Adipose tissue (tissue), 3 donors: ENCODE measurements around the gene USP8. TPM values are rescaled to one million over a fixed set of nuclear protein-coding genes. Genes with fewer than 3 reads are reported as not detected.

Source experiments
- H3K27ac ChIP-seq: one replicate; pipeline ENCODE4 v1.5.1; 2013; ENCODE audit warnings: low read depth, low read length
- WGBS, 3 donors: extraction: QIAGEN DNeasy Blood & Tissue Kit; methylation state at CpG; one replicate each; pipeline ENCODE4 v1.1.7; 2013; 5-methylcytosine and 5-hydroxymethylcytosine counted together
- polyA plus RNA-seq, 3 donors: library from polyadenylated mRNA; stranded (reverse); fragments of 200-250 nt; gene quantifications; one replicate each; pipeline ENCODE4 v1.2.3, GENCODE V29; 2013
- donor health status: healthy with polysubstance abuse.
- donor health status: Bipolar disorder and iron deficiency.
- donor health status: healthy.

Gene USP8
- polyA plus RNA-seq, 3 donors = 17.5 to 28.3 (median 28.2) TPM

- WGBS, 3 donors = 62 to 86% (median 78%) methylated on average over 8 of the region's 8 CpGs
- H3K27ac ChIP-seq = no peak overlapping the region
These were observed 81.9 kb downstream of the USP8 start for GRCh38 chr15:50506121-50506520.

- H3K27ac ChIP-seq = no peak overlapping the region
These were observed 88.8 kb downstream of the USP8 start for GRCh38 chr15:50513001-50513400.

- WGBS, 3 donors = 77 to 83% (median 80%) methylated on average over 7 of the region's 7 CpGs
These were observed 95.7 kb downstream of the USP8 start for GRCh38 chr15:50519740-50520425.

GRCh38 chr15:50523851-50524251 lies 99.6 kb downstream of the USP8 start:
- WGBS, 3 donors = 46 to 67% (median 61%) methylated on average over 5 of the region's 5 CpGs
- no peak overlapping the region for H3K27ac ChIP-seq

More at GRCh38 chr15:50519740-50520425, 95.7 kb downstream of the USP8 start:
- H3K27ac ChIP-seq = no peak overlapping the region

- H3K27ac ChIP-seq = no peak overlapping the region
- WGBS, 3 donors = 85 to 94% (median 93%) methylated on average over 4 of the region's 4 CpGs
These were observed 107.0 kb downstream of the USP8 start for GRCh38 chr15:50531163-50531562.

- 46 to 69% (median 57%) methylated on average over 4 of the region's 4 CpGs for WGBS, 3 donors
- H3K27ac ChIP-seq = no peak overlapping the region
These were observed 107.6 kb downstream of the USP8 start for GRCh38 chr15:50531766-50532165.

GRCh38 chr15:50542887-50543210 lies 118.6 kb downstream of the USP8 start:
- no peak overlapping the region for H3K27ac ChIP-seq
- WGBS, 3 donors = 75 to 82% (median 76%) methylated on average over 2 of the region's 2 CpGs

GRCh38 chr15:50543556-50543955 lies 119.4 kb downstream of the USP8 start:
- H3K27ac ChIP-seq = no peak overlapping the region
- WGBS, 3 donors = 80 to 91% (median 82%) methylated on average over 3 of the region's 3 CpGs

GRCh38 chr15:50544368-50544767 lies 120.2 kb downstream of the USP8 start:
- WGBS, 3 donors = 53 to 65% (median 58%) methylated on average over 5 of the region's 5 CpGs
- no peak overlapping the region for H3K27ac ChIP-seq

GRCh38 chr15:50546566-50546965 lies 122.4 kb downstream of the USP8 start, which contains the start of gene USP50:
Gene USP50 (minus strand): TSS chr15:50546666. CDS start chr15:50546525, 141 bp downstream.
- no peak within 1 kb of the TSS for H3K27ac ChIP-seq
- WGBS, 3 donors = 88 to 96% (median 94%) methylated on average over 5 of the region's 5 CpGs

GRCh38 chr15:50549326-50549725 lies 125.1 kb downstream of the USP8 start:
- no peak overlapping the region for H3K27ac ChIP-seq
- 83 to 87% (median 84%) methylated on average over 7 of the region's 7 CpGs for WGBS, 3 donors

- H3K27ac ChIP-seq = no peak overlapping the region
- 83 to 91% (median 88%) methylated on average over 4 of the region's 4 CpGs for WGBS, 3 donors
These were observed 128.0 kb downstream of the USP8 start for GRCh38 chr15:50552238-50552637.

GRCh38 chr15:50556642-50557371 lies 132.6 kb downstream of the USP8 start:
- WGBS, 3 donors = 89 to 97% (median 93%) methylated on average over 2 of the region's 2 CpGs
- H3K27ac ChIP-seq = no peak overlapping the region

GRCh38 chr15:50558012-50558411 lies 133.8 kb downstream of the USP8 start:
- H3K27ac ChIP-seq = no peak overlapping the region
- 97 to 98% (median 98%) methylated on average over 2 of the region's 2 CpGs for WGBS, 3 donors

GRCh38 chr15:50562735-50563640 lies 138.8 kb downstream of the USP8 start:
- H3K27ac ChIP-seq = no peak overlapping the region
- WGBS, 3 donors = 73 to 91% (median 79%) methylated on average over 4 of the region's 4 CpGs

GRCh38 chr15:50563756-50564155 lies 139.6 kb downstream of the USP8 start:
- no peak overlapping the region for H3K27ac ChIP-seq
- WGBS, 3 donors = 96 to 99% (median 99%) methylated on average over 4 of the region's 4 CpGs
